Measurements from ENCODE around the gene F2RL3.
"Not testable (repeated sequence)": the region's sequence is repeated elsewhere in the genome, so short reads cannot be mapped to it uniquely, and the experiment has no call there.

The F2RL3 gene

GRCh38 chr19:16922949-16923348, 34.1 kb downstream of the F2RL3 start:
- no peak overlapping the region for H3K27ac ChIP-seq
- no peak for TF ChIP-seq ZFX (IDR thresholded peaks at IDR 0.05)

DNA sequence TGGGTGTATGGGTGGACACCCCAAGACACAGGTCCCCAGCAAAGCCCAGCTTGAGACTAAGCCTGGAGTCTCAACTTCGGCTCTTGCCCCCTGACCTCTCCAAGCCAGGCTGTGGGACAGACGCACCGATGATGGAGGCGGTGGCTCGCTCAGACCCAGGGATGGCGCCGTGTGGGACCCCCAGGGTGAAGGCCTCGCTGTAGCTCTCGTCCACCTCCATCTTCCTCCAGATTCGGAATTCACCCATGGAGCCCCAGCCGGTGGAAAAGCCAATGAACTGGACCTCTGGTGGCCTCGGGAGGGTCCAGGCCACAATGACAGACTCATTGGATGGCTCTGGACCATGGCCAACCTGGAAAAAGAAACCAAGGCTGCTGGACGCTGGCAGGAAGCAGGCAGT, 39.1 kb downstream of the F2RL3 start:
- no peak overlapping the region for H3K27ac ChIP-seq
- TF ChIP-seq, protein P1, sequence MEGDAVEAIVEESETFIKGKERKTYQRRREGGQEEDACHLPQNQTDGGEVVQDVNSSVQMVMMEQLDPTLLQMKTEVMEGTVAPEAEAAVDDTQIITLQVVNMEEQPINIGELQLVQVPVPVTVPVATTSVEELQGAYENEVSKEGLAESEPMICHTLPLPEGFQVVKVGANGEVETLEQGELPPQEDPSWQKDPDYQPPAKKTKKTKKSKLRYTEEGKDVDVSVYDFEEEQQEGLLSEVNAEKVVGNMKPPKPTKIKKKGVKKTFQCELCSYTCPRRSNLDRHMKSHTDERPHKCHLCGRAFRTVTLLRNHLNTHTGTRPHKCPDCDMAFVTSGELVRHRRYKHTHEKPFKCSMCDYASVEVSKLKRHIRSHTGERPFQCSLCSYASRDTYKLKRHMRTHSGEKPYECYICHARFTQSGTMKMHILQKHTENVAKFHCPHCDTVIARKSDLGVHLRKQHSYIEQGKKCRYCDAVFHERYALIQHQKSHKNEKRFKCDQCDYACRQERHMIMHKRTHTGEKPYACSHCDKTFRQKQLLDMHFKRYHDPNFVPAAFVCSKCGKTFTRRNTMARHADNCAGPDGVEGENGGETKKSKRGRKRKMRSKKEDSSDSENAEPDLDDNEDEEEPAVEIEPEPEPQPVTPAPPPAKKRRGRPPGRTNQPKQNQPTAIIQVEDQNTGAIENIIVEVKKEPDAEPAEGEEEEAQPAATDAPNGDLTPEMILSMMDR (conservative IDR thresholded peaks at IDR 0.05): no peak
- no peak for TF ChIP-seq ZFX (IDR thresholded peaks at IDR 0.05)

DNA sequence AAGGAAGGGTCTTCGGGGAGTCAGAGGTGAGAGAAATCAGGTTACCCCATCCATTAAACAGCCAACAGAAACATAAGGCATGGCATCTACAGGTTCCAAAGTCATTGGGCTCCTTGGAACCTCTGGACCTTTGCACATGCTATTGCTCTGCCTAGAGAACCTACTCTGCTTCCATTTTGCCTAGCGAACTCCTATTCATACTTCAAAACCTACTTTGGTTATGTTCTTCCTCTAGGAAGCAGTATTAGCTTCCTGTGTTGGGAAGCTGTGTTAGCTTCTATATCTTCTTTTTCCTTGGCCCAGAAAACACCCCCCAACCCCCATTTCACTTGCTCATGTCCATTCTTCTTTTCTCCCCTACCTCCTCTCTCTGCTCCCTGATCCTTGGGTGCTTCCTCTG, 39.6 kb downstream of the F2RL3 start:
- H3K27ac ChIP-seq: no peak overlapping the region
- no peak for TF ChIP-seq ZFX (IDR thresholded peaks at IDR 0.05)
- TF ChIP-seq, protein P1 (conservative IDR thresholded peaks at IDR 0.05): no peak

DNA sequence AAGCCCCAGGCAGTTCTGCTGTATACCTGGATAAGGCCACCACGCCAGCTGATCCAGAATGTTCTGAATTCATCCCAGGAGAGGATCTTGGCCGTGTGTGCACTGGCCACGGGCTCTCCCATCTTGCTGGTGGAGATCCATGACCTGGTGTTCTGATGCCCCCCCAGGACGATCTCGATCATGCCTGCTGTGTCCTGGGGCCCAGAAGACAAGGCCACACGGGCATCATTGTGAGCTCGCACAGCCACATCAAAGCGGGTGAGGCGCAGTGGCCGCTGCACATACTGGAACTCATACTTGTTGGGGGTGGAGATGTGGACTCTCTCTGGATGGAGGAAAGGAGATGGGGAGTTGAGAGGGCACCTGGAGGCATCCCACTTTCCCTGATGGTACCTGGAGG, 40.1 kb downstream of the F2RL3 start:
- no peak for TF ChIP-seq ZFX (IDR thresholded peaks at IDR 0.05)
- TF ChIP-seq, protein P1 (conservative IDR thresholded peaks at IDR 0.05): no peak
- no peak overlapping the region for H3K27ac ChIP-seq

GRCh38 chr19:16930753-16931152, 42.0 kb downstream of the F2RL3 start:
- no peak for TF ChIP-seq ZFX (IDR thresholded peaks at IDR 0.05)
- TF ChIP-seq, protein P1 (conservative IDR thresholded peaks at IDR 0.05): no peak
- H3K27ac ChIP-seq: no peak overlapping the region

- TF ChIP-seq, protein P1 (conservative IDR thresholded peaks at IDR 0.05): no peak
- no peak for TF ChIP-seq ZFX (IDR thresholded peaks at IDR 0.05)
- no peak overlapping the region for H3K27ac ChIP-seq
These were observed 42.5 kb downstream of the F2RL3 start for GRCh38 chr19:16931306-16931705.

GRCh38 chr19:16934489-16934888, 45.7 kb downstream of the F2RL3 start:
- no peak overlapping the region for H3K27ac ChIP-seq
- TF ChIP-seq, protein P1 (conservative IDR thresholded peaks at IDR 0.05): no peak
- TF ChIP-seq ZFX (IDR thresholded peaks at IDR 0.05): no peak

- no peak overlapping the region for H3K27ac ChIP-seq
- TF ChIP-seq, protein P1 (conservative IDR thresholded peaks at IDR 0.05): no peak
- TF ChIP-seq ZFX (IDR thresholded peaks at IDR 0.05): no peak
These were observed 48.1 kb downstream of the F2RL3 start for GRCh38 chr19:16936901-16937300.

- H3K27ac ChIP-seq: not testable (repeated sequence)
These were observed 49.0 kb downstream of the F2RL3 start for GRCh38 chr19:16937796-16938195.

Data from C4-2B (cell line).